ENCODE data around the gene UNC80.

The UNC80 gene

GRCh38 chr2:209918251-209918650 lies 146.6 kb downstream of the UNC80 start:
- no peak for DNase-seq

GRCh38 chr2:209922116-209922515 lies 150.5 kb downstream of the UNC80 start:
- no peak for DNase-seq

GRCh38 chr2:209929369-209929768 lies 157.7 kb downstream of the UNC80 start:
- no peak for DNase-seq

GRCh38 chr2:209933499-209934483 lies 162.2 kb downstream of the UNC80 start:
- DNase-seq = no peak

DNA sequence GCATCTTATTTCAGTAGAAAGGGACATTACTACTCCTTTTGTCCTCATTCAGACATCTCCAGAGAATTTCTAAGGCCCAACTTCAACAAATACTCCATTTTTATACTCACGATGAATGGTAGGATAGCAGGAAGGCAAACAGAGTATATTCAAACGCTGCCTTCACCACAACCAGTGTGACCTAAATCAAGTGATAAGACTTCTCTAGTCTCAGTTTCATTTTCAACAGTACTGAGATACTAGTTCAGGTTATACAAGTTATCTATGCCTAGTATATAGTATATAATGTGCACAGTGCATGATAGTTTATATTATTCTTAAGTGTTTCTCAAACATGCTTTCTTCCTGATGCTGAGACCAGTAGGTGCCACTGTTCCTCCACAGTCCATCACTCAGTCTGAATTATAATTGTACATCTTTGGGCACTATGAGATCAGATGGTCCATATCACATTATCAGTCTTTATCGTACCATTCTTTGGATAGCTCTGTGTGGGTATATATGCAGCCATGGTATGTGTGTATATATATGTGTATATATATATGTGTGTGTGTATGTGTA lies 164.6 kb downstream of the UNC80 start:
- no peak for DNase-seq

- no peak for DNase-seq
Measured at GRCh38 chr2:209937893-209938292, 166.3 kb downstream of the UNC80 start.

DNA sequence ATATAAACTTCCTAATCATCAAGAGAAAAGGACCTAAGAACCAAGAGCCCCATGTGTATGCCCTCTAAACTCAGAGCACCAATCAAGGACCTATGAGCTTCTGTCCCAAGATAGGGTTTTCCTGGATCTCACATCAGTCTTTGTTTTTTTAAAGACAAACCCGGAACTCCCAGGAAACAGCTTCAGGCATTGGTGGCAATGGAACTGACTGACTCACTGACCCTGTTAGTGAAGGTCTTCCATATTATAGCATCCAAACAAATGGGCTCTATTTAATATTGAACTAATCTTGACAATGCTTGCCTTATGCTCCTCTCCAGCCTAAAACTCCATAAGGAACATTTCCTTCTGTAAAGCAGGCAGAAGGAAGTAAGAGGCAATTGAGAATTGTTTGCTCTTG lies 167.3 kb downstream of the UNC80 start:
- no peak for DNase-seq

DNA sequence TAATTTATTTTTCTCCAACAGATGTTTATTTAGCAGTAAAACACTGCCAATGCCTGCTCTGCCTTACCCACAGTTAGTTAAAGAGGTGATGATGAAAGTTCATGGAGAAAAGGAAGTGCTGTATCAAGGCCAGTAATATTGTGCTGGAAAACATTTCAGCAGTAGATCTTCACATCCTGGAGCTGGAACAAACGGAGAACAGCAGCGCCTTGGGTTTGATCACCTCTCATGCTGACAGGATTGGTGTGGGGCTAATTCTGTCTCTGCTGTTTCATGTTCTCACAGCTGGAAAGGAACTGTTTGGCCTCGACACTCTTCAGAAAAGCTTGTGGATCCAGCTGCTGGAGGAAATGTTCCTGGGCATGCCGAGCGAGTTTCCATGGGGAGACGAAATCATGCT lies 169.3 kb downstream of the UNC80 start:
- no peak for DNase-seq

DNA sequence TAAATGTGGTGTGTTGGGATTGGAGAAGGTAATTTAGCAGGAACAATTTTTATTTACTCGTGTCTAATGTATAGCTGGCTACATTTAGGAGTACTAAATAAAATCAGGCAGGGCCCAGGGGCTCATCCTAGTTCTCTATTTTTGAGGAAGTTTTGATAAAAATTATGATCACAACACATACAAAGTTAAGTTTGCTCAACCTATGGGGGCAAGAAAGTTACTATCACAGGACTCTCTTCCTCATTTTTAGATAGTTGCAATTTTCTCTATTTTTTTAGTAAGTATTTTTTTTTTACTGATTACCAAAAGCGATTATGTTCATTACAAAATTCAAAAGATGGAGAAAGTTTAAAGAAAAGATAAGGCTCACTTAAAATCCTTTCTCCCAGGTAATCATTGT lies 170.8 kb downstream of the UNC80 start:
- no peak for DNase-seq

GRCh38 chr2:209942936-209943605 lies 171.4 kb downstream of the UNC80 start:
- no peak for DNase-seq

DNA sequence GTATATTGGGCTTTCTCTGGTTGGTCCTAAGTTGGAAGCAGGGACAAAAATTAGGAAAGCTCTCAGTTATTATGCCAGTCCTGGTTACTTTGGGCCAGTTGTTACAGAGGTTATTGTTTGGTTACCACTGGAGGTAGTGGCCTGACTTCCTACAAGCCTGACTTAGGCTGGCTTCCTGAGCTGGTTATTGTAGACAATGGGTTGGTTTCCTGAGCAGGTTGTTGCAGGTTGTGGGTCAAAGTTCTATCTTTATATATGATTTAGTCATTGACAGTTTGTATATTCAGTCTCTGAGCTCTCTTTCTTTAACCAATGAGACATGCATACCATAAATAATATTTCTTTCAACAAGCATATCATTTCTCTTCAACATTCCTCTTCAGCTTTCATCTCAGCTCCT lies 172.1 kb downstream of the UNC80 start:
- DNase-seq = no peak

GRCh38 chr2:209946539-209946938 lies 174.9 kb downstream of the UNC80 start:
- no peak for DNase-seq

DNA sequence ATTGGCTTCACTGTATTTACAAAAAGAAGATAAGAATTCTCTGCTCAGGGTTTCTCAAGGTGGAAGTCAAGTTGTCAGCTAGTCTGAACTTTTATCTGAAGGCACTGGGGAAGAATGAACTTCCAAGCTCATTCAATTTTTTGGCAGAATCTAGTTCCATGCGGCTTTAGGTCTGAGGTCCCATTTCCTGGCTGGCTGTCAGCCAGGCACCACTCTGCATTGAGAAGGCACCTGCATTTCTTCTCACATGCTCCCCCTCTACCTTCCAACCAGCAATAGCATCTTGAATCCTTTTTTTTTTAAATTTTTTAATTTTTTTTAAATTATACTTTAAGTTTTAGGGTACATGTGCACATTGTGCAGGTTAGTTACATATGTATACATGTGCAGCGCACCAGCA lies 184.6 kb downstream of the UNC80 start:
- DNase-seq = no peak

GRCh38 chr2:209958016-209958415 lies 186.4 kb downstream of the UNC80 start:
- no peak for DNase-seq

DNA sequence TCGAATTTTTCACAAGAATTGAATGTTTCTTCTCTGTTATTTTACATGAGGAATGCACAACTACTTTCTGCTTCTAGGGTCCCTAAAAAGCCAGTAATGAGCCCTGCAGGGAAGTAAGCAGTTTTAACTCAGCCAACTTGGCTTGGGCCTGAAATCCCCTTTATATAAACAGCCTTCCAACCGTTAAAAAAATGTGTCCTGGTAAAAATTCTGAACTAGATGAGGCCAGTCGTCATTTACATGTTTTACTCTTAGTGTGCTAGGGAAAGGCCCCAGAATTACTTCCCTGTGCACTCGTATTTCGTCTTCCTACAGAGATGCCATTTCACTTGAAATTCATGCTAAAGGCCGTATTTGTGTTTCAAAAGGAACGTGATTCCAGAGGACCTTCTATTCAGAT lies 188.4 kb downstream of the UNC80 start:
- no peak for DNase-seq

- DNase-seq = no peak
Measured at GRCh38 chr2:209960676-209961630, 189.3 kb downstream of the UNC80 start.

GRCh38 chr2:209965723-209966122 lies 194.1 kb downstream of the UNC80 start:
- DNase-seq = no peak

DNA sequence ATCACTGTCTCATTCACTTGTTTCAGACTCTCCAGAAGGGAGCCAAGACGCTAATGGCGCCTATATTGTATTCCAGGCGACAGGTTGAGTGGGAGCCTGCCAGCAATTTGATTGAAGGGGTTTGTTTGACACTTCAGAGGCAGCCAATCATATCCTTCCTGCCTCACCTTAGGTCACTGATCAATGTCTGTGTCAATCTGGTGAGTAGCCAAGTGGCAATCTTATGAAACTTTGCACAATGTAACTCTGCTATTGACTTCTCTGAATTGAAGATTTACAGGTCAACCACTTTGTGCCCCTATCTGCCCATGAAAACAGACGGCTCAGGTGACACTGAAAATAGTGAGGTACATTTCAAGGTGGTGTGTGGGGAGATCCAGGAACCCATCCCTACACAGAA lies 198.1 kb downstream of the UNC80 start:
- DNase-seq = no peak

DNA sequence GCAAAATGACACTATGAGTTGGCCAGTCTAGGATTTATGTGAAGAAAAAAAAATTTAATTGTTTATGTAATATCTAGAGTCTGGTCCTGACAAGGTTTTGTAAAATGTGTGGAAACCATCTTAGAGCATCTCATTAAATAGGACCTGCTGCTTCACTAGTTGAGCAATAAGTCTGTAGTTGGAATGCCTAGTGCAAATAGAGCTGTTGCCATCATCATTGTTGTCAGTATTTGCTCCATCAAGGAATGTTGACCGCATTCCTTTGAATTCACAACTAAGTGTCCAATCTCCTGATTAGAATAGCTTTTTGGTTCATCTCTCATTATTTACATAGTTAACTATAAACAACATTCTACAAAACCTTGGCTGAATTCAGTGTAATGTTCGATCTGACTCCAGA lies 198.6 kb downstream of the UNC80 start:
- no peak for DNase-seq

GRCh38 chr2:209970711-209971110 lies 199.1 kb downstream of the UNC80 start:
- DNase-seq = no peak

GRCh38 chr2:209973328-209973727 lies 201.7 kb downstream of the UNC80 start:
- DNase-seq = no peak

- DNase-seq = no peak
Measured at GRCh38 chr2:209974576-209974975, 202.9 kb downstream of the UNC80 start.
